DOHH2 (cell line): ENCODE data around the gene ETFA.

Experiments
- H3F3A ChIP-seq: fragments of 200-600 bp; sonication (generic), shearing (Covaris generic); 2 replicates; pipeline ENCODE4 v1.6.0; 2016; ENCODE audit warnings: antibody characterized with exemption, mild to moderate bottlenecking; ENCODE audit not compliant: control insufficient read depth, insufficient read depth
- H3K27ac ChIP-seq: fragments of 200-600 bp; sonication (generic); 2 replicates; pipeline ENCODE4 v1.5.1; 2014; ENCODE audit warnings: low read depth, mild to moderate bottlenecking, low read length, moderate library complexity
- H3K27me3 ChIP-seq: fragments of 200-600 bp; sonication (generic); 2 replicates; pipeline ENCODE4 v1.6.1; 2014; ENCODE audit warnings: mild to moderate bottlenecking, low read length, mixed read lengths; ENCODE audit not compliant: control insufficient read depth
- H3K36me3 ChIP-seq: fragments of 200-600 bp; sonication (generic); 2 replicates; pipeline ENCODE4 v1.6.1; 2014; ENCODE audit warnings: mild to moderate bottlenecking, low read length, moderate library complexity, mixed read lengths; ENCODE audit not compliant: control insufficient read depth
- H3K4me1 ChIP-seq: fragments of 200-600 bp; sonication (generic); 2 replicates; pipeline ENCODE4 v1.6.1; 2014; ENCODE audit warnings: mild to moderate bottlenecking, low read length, mixed read lengths; ENCODE audit not compliant: control insufficient read depth
- H3K4me2 ChIP-seq: fragments of 200-600 bp; sonication (generic); 2 replicates; pipeline ENCODE4 v1.6.0; 2014; ENCODE audit warnings: mild to moderate bottlenecking, low read length, moderate library complexity
- H3K4me3 ChIP-seq: fragments of 200-600 bp; sonication (generic); 2 replicates; pipeline ENCODE4 v1.5.1; 2014; ENCODE audit warnings: mild to moderate bottlenecking, low read length, mixed read lengths
- H3K79me2 ChIP-seq: fragments of 200-600 bp; sonication (generic); 2 replicates; pipeline ENCODE4 v1.6.1; 2014; ENCODE audit warnings: mild to moderate bottlenecking, low read length, mixed read lengths; ENCODE audit not compliant: control insufficient read depth
- H3K9me2 ChIP-seq: fragments of 200-600 bp; sonication (generic); replicated peaks from 2 replicates; pipeline ENCODE4 v1.6.1; 2014; ENCODE audit warnings: mild to moderate bottlenecking, low read length, mixed read lengths; ENCODE audit not compliant: control insufficient read depth
- H3K9me3 ChIP-seq: fragments of 200-600 bp; sonication (generic); 2 replicates; pipeline ENCODE4 v1.6.1; 2014; ENCODE audit warnings: antibody characterized with exemption, low read length, mixed read lengths; ENCODE audit not compliant: control insufficient read depth, insufficient read depth
- H4K20me1 ChIP-seq: fragments of 200-600 bp; sonication (generic); 2 replicates; pipeline ENCODE4 v1.6.0; 2014; ENCODE audit warnings: low read depth, mild to moderate bottlenecking, antibody characterized with exemption, low read length, moderate library complexity; ENCODE audit not compliant: control insufficient read depth, insufficient read depth
- CTCF ChIP-seq: fragments of 200-600 bp; sonication (generic); IDR thresholded peaks from one replicate; pipeline ENCODE4 v1.5.1; 2014; ENCODE audit warnings: antibody characterized with exemption, mild to moderate bottlenecking, low read depth, low read length; ENCODE audit not compliant: poor library complexity, severe bottlenecking
- EZH2phosphoT487 ChIP-seq: fragments of 200-600 bp; sonication (generic); IDR thresholded peaks from 2 replicates; pipeline ENCODE4 v1.6.1; 2017; ENCODE audit warnings: borderline replicate concordance, mild to moderate bottlenecking, antibody characterized with exemption, low read length, moderate library complexity, mixed read lengths

Gene ETFA

GRCh38 chr15:76337696-76338485 is 26.6 kb upstream of the ETFA start:
- Histone ChIP-seq H3K79me2 (peaks cover 39% of the 10 kb centered on the region), H4K20me1 (peaks cover 8% of the 10 kb centered on the region; the same call in 1 of the 2 replicates), H3K9me3 (no peaks in the 10 kb centered on the region), H3K36me3 (peaks cover 23% of the 10 kb centered on the region), H3F3A (peaks cover 10% of the 10 kb centered on the region), H3K4me3 (peak overlapping the region; percentile 90), H3K27ac (peak overlapping the region; percentile 41; the same call in 1 of the 2 replicates), H3K27me3 (peaks cover 7% of the 10 kb centered on the region), H3K9me2 (no peaks in the 10 kb centered on the region), H3K4me2 (peak overlapping the region; percentile 72), H3K4me1 (peaks cover 42% of the 10 kb centered on the region)
- TF ChIP-seq EZH2phosphoT487: no peak

DNA sequence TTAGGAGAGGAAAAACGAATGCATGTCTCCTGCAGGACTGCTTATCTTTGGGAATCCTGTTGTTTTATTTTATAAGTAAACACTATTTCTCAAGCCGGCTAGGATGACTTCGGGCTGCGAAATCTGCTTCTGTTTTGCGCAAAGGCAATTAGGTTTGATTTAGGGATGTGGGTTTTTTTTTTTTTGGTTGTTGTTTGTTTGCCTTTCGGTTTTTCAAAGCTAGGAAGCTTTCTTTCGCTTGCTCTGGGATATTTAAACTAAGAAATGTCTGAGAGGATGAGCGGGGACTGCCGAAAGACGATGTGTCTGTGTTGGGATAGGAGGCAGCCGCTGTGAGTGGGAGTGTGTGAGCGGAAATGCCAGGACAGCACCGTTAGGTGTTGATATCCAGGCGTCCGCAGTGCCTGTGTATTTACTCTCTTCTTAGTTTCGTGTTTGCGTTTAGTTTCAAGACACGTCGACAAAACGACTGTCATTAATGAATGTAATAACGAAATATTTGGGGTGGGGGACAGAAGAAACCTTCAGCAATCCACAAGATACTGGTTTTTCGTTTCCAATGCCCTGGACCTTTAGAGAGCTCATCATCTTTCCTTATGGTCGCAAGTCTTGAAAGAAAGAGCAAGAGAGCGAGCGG is 25.9 kb upstream of the ETFA start:
- peak overlapping the region; percentile 41 for H3K27ac ChIP-seq

GRCh38 chr15:76336254-76337058 is 25.2 kb upstream of the ETFA start, which contains the start of gene ISL2:
Gene ISL2, plus strand, starts transcription at chr15:76336773. Its CDS starts 111 bp downstream, at chr15:76336884.
- Histone ChIP-seq H3K79me2 (peaks cover 39% of the 10 kb centered on the region), H4K20me1 (peaks cover 8% of the 10 kb centered on the region; the same call in 1 of the 2 replicates), H3K4me3 (peak within 1 kb of the TSS; percentile 90), H3K27me3 (peaks cover 7% of the 10 kb centered on the region), H3K4me2 (peak within 1 kb of the TSS; percentile 72), H3K4me1 (peaks cover 42% of the 10 kb centered on the region), H3K36me3 (peaks cover 14% of the 10 kb centered on the region), H3K9me2 (no peaks in the 10 kb centered on the region), H3K9me3 (no peaks in the 10 kb centered on the region), H3F3A (peaks cover 10% of the 10 kb centered on the region), H3K27ac (peak within 1 kb of the TSS; percentile 69)
- TF ChIP-seq CTCF: no peak
- no peak for TF ChIP-seq EZH2phosphoT487

More for the DNA sequence above, 25.9 kb upstream of the ETFA start:
- Histone ChIP-seq H3K4me1 (peaks cover 42% of the 10 kb centered on the region), H3K9me2 (no peaks in the 10 kb centered on the region), H3K36me3 (peaks cover 22% of the 10 kb centered on the region), H3K79me2 (peaks cover 39% of the 10 kb centered on the region), H3F3A (peaks cover 10% of the 10 kb centered on the region), H3K27me3 (peaks cover 7% of the 10 kb centered on the region), H4K20me1 (peaks cover 8% of the 10 kb centered on the region; the same call in 1 of the 2 replicates), H3K4me2 (peak overlapping the region; percentile 72), H3K9me3 (no peaks in the 10 kb centered on the region), H3K4me3 (peak overlapping the region; percentile 90)
- no peak for TF ChIP-seq CTCF
- no peak for TF ChIP-seq EZH2phosphoT487
